ENCODE results near the gene LMX1B. TPM values are rescaled to one million over a fixed set of nuclear protein-coding genes. Genes with fewer than 3 reads are reported as not detected.

Gene LMX1B
- total RNA-seq, 8 experiments from 2014 or later, result 0.05 to 3.2 (median 0.25) TPM; not detected in 2

DNA sequence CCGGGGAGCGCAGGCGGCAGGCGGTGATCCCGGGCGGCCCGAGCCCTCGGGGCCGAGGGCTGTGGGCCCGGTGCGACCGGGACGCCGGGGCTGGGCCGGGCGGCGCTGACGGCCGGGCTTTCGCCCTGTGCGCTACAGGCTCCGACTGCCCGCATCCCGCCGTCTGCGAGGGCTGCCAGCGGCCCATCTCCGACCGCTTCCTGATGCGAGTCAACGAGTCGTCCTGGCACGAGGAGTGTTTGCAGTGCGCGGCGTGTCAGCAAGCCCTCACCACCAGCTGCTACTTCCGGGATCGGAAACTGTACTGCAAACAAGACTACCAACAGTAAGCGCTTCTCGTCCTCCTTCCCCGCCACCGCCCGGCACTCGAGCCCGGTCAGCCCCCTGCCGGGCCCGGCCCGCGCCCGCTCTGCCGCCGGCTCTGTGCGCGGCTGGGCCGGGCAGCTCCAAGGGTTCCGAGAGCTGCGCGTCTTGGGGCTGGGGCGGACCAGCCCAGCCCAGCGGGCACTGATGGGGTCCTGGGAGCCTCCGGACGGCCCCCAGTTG is 1.6 kb downstream of the LMX1B start:
- H3K4me3 ChIP-seq, result no peak overlapping the region
- in situ Hi-C loops (cut with MboI; ENCODE audit: low pct_unique_long_range_greater_than_20kb in 2 of 9, low sequenced_read_pairs in 9 of 9, unreplicated experiment in 9 of 9), result loop anchor here in 8 of 9 experiments (10.0 to 25.0 kb wide), 4 partner anchors 79 to 172 kb away; no protein-coding TSS in a partner anchor
- H3K27ac ChIP-seq, result no peak overlapping the region
- no peaks in the 10 kb centered on the region for H3K4me1 ChIP-seq (replicated peaks in 1 of 2)
- no peak for ATAC-seq (replicated peaks in 6 of 8)
- 4 to 87% (median 66%) methylated on average over 3 to 19 of the region's 62 CpGs; no CpG with 5 or more reads in 7 of the 10 experiments for WGBS, 10 experiments

DNA sequence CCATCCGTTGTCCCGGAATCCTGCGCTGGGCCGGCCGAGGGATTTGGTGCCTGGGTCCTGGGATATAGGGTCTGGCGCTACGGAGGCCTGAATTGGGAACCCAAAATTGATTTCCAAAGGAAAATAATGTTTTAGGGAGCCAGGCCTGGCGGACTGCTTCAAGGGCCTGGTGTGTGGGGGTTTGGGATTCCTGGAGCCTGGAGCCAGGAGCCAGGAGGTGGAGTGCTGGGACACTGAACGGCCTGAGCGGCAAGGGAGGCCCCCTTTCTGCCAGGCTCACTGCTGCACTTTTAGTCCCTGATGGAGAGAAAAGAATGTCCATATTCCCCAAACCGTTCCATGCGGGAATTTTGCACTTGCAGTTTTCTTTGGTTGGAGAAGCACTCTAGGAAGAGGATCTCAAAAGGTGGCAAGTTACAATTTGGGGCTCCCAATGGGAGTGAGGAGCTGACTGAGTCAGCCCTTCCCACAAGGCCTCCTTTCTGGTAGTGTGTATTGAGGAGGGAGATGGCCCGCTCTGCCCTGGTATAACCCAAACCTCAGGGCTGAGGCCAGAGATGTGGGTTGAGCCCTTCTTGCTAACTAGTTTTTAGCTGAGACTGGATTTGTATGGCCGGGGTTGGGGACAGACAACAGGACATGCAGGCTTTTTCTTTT is 2.2 kb downstream of the LMX1B start:
- WGBS, 10 experiments, result 12 to 89% (median 20%) methylated on average over 1 to 5 of the region's 14 CpGs; no CpG with 5 or more reads in 2 of the 10 experiments
- H3K27ac ChIP-seq, result no peak overlapping the region
- no peak for ATAC-seq (replicated peaks in 6 of 8)
- in situ Hi-C loops (cut with MboI; ENCODE audit: low pct_unique_long_range_greater_than_20kb in 2 of 9, low sequenced_read_pairs in 9 of 9, unreplicated experiment in 9 of 9), result loop anchor here in 8 of 9 experiments (10.0 to 25.0 kb wide), 4 partner anchors 79 to 171 kb away; no protein-coding TSS in a partner anchor
- H3K4me3 ChIP-seq, result no peak overlapping the region
- no peaks in the 10 kb centered on the region for H3K4me1 ChIP-seq (replicated peaks in 1 of 2)

GRCh38 chr9:126616521-126616976 is 2.8 kb downstream of the LMX1B start:
- in situ Hi-C loops (cut with MboI; ENCODE audit: low pct_unique_long_range_greater_than_20kb in 2 of 9, low sequenced_read_pairs in 9 of 9, unreplicated experiment in 9 of 9), result loop anchor here in 8 of 9 experiments (10.0 to 25.0 kb wide), 4 partner anchors 78 to 171 kb away; no protein-coding TSS in a partner anchor
- Histone ChIP-seq H3K27ac (no peak overlapping the region), H3K4me3 (no peak overlapping the region), H3K4me1 (replicated peaks in 1 of 2) (no peaks in the 10 kb centered on the region)
- no peak for ATAC-seq (replicated peaks in 6 of 8)
- WGBS, 10 experiments, result 21 to 86% (median 40%) methylated on average over 1 to 5 of the region's 10 CpGs; no CpG with 5 or more reads in 2 of the 10 experiments

- no peak overlapping the region for H3K4me3 ChIP-seq
- 2 to 80% (median 54%) methylated on average over 4 to 13 of the region's 18 CpGs; no CpG with 5 or more reads in 1 of the 10 experiments for WGBS, 10 experiments
- no peak for ATAC-seq (replicated peaks in 6 of 8)
- in situ Hi-C loops (cut with MboI; ENCODE audit: low pct_unique_long_range_greater_than_20kb in 2 of 9, low sequenced_read_pairs in 9 of 9, unreplicated experiment in 9 of 9), result loop anchor here in 8 of 9 experiments (10.0 to 25.0 kb wide), 4 partner anchors 78 to 170 kb away; no protein-coding TSS in a partner anchor
- no peak overlapping the region for H3K27ac ChIP-seq
- no peaks in the 10 kb centered on the region for H3K4me1 ChIP-seq (replicated peaks in 1 of 2)
Observed at GRCh38 chr9:126617003-126617822, 3.5 kb downstream of the LMX1B start.

DNA sequence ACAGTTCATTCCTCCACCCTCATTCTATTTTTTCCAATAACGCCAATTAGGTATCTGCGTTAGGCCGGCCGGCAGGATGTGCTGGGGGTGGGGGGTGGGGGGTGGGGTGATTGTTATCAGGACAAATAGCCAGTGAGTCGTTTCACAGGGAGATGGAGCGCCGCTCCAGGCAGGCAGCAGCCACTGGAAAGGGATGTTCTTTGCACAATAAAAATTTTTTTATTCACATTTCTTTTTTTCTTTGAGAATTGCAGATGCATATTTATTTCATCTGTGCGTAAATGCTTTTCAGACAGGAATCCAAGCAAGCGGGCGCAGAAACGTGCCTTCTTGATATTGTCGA is 4.1 kb downstream of the LMX1B start:
- no peak for ATAC-seq (replicated peaks in 6 of 8)
- WGBS, 10 experiments, result 0 to 80% (median 13%) methylated on average over 1 to 7 of the region's 12 CpGs; no CpG with 5 or more reads in 3 of the 10 experiments
- no peak overlapping the region for H3K27ac ChIP-seq
- H3K4me1 ChIP-seq (replicated peaks in 1 of 2), result no peaks in the 10 kb centered on the region
- in situ Hi-C loops (cut with MboI; ENCODE audit: low pct_unique_long_range_greater_than_20kb in 2 of 9, low sequenced_read_pairs in 9 of 9, unreplicated experiment in 9 of 9), result loop anchor here in 8 of 9 experiments (10.0 to 25.0 kb wide), 4 partner anchors 77 to 170 kb away; no protein-coding TSS in a partner anchor
- H3K4me3 ChIP-seq, result no peak overlapping the region

GRCh38 chr9:126618190-126618584 is 4.5 kb downstream of the LMX1B start:
- in situ Hi-C loops (cut with MboI; ENCODE audit: low pct_unique_long_range_greater_than_20kb in 2 of 9, low sequenced_read_pairs in 9 of 9, unreplicated experiment in 9 of 9), result loop anchor here in 8 of 9 experiments (10.0 to 25.0 kb wide), 4 partner anchors 77 to 169 kb away; no protein-coding TSS in a partner anchor
- no peak for ATAC-seq (replicated peaks in 6 of 8)

GRCh38 chr9:126618585-126619360 is 5.0 kb downstream of the LMX1B start:
- H3K4me3 ChIP-seq, result no peak overlapping the region
- ATAC-seq (replicated peaks in 6 of 8), result no peak
- in situ Hi-C loops (cut with MboI; ENCODE audit: low pct_unique_long_range_greater_than_20kb in 2 of 9, low sequenced_read_pairs in 9 of 9, unreplicated experiment in 9 of 9), result loop anchor here in 8 of 9 experiments (10.0 to 25.0 kb wide), 4 partner anchors 76 to 169 kb away; no protein-coding TSS in a partner anchor
- H3K4me1 ChIP-seq (replicated peaks in 1 of 2), result no peaks in the 10 kb centered on the region
- 0 to 53% (median 4%) methylated on average over 1 to 33 of the region's 50 CpGs; no CpG with 5 or more reads in 2 of the 10 experiments for WGBS, 10 experiments
- H3K27ac ChIP-seq, result no peak overlapping the region

More at GRCh38 chr9:126618190-126618584, 4.5 kb downstream of the LMX1B start:
- H3K4me3 ChIP-seq, result no peak overlapping the region
- H3K4me1 ChIP-seq (replicated peaks in 1 of 2), result no peaks in the 10 kb centered on the region
- 0 to 60% (median 9%) methylated on average over 1 to 10 of the region's 11 CpGs for WGBS, 10 experiments
- H3K27ac ChIP-seq, result no peak overlapping the region

DNA sequence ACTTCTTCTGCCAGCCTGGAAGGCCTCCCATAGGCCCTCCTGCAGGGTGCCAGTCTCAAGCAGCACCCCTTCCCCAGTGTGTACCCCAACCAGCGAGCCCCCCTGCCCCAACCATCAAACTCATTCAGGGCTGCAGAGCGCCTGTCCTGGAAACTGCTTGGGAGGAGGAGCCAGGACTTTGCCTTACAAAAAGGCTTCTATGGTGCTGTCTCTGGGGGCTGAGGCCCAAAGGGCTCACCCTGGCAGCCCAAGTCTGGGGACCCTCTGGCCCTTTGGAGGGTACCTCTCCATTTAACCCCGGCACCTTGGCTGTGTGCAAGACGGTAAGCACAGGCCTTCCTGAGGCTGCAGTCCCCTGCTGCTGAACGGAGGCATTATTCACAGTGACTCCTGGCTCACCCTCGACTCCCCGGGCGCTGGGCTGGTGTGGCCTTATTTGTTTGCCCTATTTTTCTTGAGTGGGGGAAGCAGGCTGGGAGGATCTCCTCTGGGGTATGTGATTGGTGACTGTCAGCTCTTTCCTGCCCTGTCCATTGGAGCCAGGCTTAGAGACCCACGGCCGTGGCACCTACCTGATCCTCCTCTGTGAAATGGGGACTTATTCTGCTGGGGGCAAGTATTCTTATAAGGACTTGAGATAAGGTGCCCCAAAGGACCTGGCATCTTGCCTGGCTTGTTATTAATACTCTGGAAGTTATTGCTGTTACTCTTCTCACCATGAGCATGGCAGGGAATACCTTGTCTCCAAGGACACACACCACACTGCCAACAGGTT is 5.8 kb downstream of the LMX1B start:
- Histone ChIP-seq H3K4me1 (replicated peaks in 1 of 2) (no peaks in the 10 kb centered on the region), H3K27ac (no peak overlapping the region), H3K4me3 (no peak overlapping the region)
- WGBS, 10 experiments, result 0 to 43% (median 19%) methylated on average over 1 to 6 of the region's 10 CpGs; no CpG with 5 or more reads in 5 of the 10 experiments
- in situ Hi-C loops (cut with MboI; ENCODE audit: low pct_unique_long_range_greater_than_20kb in 2 of 9, low sequenced_read_pairs in 9 of 9, unreplicated experiment in 9 of 9), result loop anchor here in 8 of 9 experiments (10.0 to 25.0 kb wide), 4 partner anchors 75 to 168 kb away; no protein-coding TSS in a partner anchor
- no peak for ATAC-seq (replicated peaks in 6 of 8)

DNA sequence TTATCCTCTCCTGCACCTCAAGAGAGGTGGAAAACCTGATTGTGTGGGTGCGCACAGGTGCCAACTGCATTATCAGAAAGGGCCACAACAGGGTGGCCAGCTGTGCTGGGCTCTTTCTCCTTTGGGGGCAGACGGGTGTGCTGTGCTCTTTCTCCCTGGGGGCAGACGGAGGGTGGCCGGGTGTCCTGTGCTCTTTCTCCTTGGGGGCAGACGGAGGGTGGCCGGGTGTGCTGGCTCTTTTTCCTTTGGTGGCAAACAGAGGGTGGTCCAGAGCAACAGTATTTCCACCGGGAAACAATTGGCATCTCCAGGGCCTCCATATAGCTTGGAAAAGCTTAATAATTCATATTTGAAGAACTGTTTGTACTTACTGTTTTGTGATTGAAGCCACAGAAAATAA is 6.8 kb downstream of the LMX1B start:
- Histone ChIP-seq H3K4me3 (no peak overlapping the region), H3K4me1 (replicated peaks in 1 of 2) (no peaks in the 10 kb centered on the region), H3K27ac (no peak overlapping the region)
- WGBS, 10 experiments, result 0 to 80% (median 5%) methylated on average over 1 to 5 of the region's 7 CpGs; no CpG with 5 or more reads in 4 of the 10 experiments
- in situ Hi-C loops (cut with MboI; ENCODE audit: low pct_unique_long_range_greater_than_20kb in 2 of 9, low sequenced_read_pairs in 9 of 9, unreplicated experiment in 9 of 9), result loop anchor here in 7 of 9 experiments (25.0 kb wide), 2 partner anchors 142 to 167 kb away; no protein-coding TSS in a partner anchor
- ATAC-seq (replicated peaks in 6 of 8), result no peak

- no peak overlapping the region for H3K27ac ChIP-seq
- in situ Hi-C loops (cut with MboI; ENCODE audit: low pct_unique_long_range_greater_than_20kb in 2 of 9, low sequenced_read_pairs in 9 of 9, unreplicated experiment in 9 of 9), result loop anchor here in 7 of 9 experiments (25.0 kb wide), 2 partner anchors 141 to 166 kb away; no protein-coding TSS in a partner anchor
- no peak for ATAC-seq (replicated peaks in 6 of 8)
- peaks cover 0 to 1% of the 10 kb centered on the region in 2 donors for H3K4me1 ChIP-seq (replicated peaks in 1 of 2)
- no peak overlapping the region for H3K4me3 ChIP-seq
- 0 to 74% (median 34%) methylated on average over 2 to 13 of the region's 15 CpGs; no CpG with 5 or more reads in 1 of the 10 experiments for WGBS, 10 experiments
Observed at GRCh38 chr9:126621061-126621918, 7.6 kb downstream of the LMX1B start.
